WTC11 (cell line): ENCODE results near the gene TNFAIP8L3. TPM values are rescaled to one million over a fixed set of nuclear protein-coding genes. Genes with fewer than 3 reads are reported as not detected.

Experiments used
- ATAC-seq: fragments of 200-7000 bp; cut with Tn5 transposase; 2 replicates; pipeline ENCODE4 v1.10.0; 2021; ENCODE audit warnings: mild to moderate bottlenecking, moderate library complexity
- CTCF ChIA-PET: fragments of 300-600 bp; sonication (Branson Sonifier 250); formaldehyde crosslinking; loops from one replicate; lab custom pipeline; 2021; ENCODE audit warnings: antibody characterized with exemption; lab: Charles Lee
- POLR2A ChIA-PET: fragments of 350-600 bp; sonication (Branson Sonifier 250); formaldehyde crosslinking; loops from one replicate; lab custom pipeline; 2021; ENCODE audit warnings: antibody characterized with exemption; lab: Charles Lee
- DNase-seq: peaks from one replicate; pipeline ENCODE4 v3.0.0; 2021; ENCODE audit warnings: low spot score
- H3K27ac Mint-ChIP-seq: 2 replicates; pipeline ENCODE4 v1.8.0; 2021; ENCODE audit warnings: mixed read lengths
- H3K27me3 Mint-ChIP-seq: 2 replicates; pipeline ENCODE4 v1.8.0; 2021; ENCODE audit warnings: low read depth, mild to moderate bottlenecking, moderate library complexity, mixed read lengths
- H3K36me3 Mint-ChIP-seq: 2 replicates; pipeline ENCODE4 v1.8.0; 2021; ENCODE audit warnings: mixed read lengths
- H3K4me1 Mint-ChIP-seq: 2 replicates; pipeline ENCODE4 v1.8.0; 2022; ENCODE audit warnings: mixed read lengths
- H3K4me3 Mint-ChIP-seq: 2 replicates; pipeline ENCODE4 v1.8.0; 2021; ENCODE audit warnings: mild to moderate bottlenecking, moderate library complexity, mixed read lengths
- H3K9me3 Mint-ChIP-seq: 2 replicates; pipeline ENCODE4 v1.8.0; 2021; ENCODE audit warnings: mixed read lengths
- ARID4B ChIP-seq: sonication (generic); formaldehyde crosslinking; IDR thresholded peaks from 2 replicates; pipeline ENCODE4 v1.8.0; 2023; ENCODE audit warnings: missing genetic modification reagents, mild to moderate bottlenecking, borderline replicate concordance
- ATF3 ChIP-seq: sonication (generic); formaldehyde crosslinking; conservative IDR thresholded peaks from 2 replicates; pipeline ENCODE4 v1.8.1; 2022; ENCODE audit warnings: mild to moderate bottlenecking, missing genetic modification reagents
- CBFB ChIP-seq: sonication (generic); formaldehyde crosslinking; IDR thresholded peaks from 2 replicates; pipeline ENCODE4 v1.8.1; 2022; ENCODE audit warnings: mild to moderate bottlenecking, low read depth, missing genetic modification reagents
- CREM ChIP-seq: sonication (generic); formaldehyde crosslinking; IDR thresholded peaks from 2 replicates; pipeline ENCODE4 v1.8.1; 2022; ENCODE audit warnings: mild to moderate bottlenecking, missing genetic modification reagents, moderate library complexity
- E2F1 ChIP-seq: sonication (generic); formaldehyde crosslinking; IDR thresholded peaks from 2 replicates; pipeline ENCODE4 v1.8.0; 2022; ENCODE audit warnings: mild to moderate bottlenecking, missing genetic modification reagents
- E2F4 ChIP-seq: sonication (generic); formaldehyde crosslinking; IDR thresholded peaks from 2 replicates; pipeline ENCODE4 v1.8.1; 2022; ENCODE audit warnings: low read depth, mild to moderate bottlenecking, moderate library complexity, missing genetic modification reagents, borderline replicate concordance
- ELF4 ChIP-seq: sonication (generic); formaldehyde crosslinking; IDR thresholded peaks from 2 replicates; pipeline ENCODE4 v1.8.1; 2022; ENCODE audit warnings: low read depth, mild to moderate bottlenecking, moderate library complexity, missing genetic modification reagents
- ESRRA ChIP-seq: sonication (generic); formaldehyde crosslinking; IDR thresholded peaks from 2 replicates; pipeline ENCODE4 v1.8.1; 2022; ENCODE audit warnings: mild to moderate bottlenecking, missing genetic modification reagents, borderline replicate concordance
- ETV6 ChIP-seq: sonication (generic); formaldehyde crosslinking; IDR thresholded peaks from 2 replicates; pipeline ENCODE4 v1.8.1; 2022; ENCODE audit warnings: mild to moderate bottlenecking, missing genetic modification reagents
- FOXJ3 ChIP-seq: sonication (generic); formaldehyde crosslinking; IDR thresholded peaks from 2 replicates; pipeline ENCODE4 v1.9.0; 2021; ENCODE audit warnings: missing genetic modification reagents, mild to moderate bottlenecking, borderline replicate concordance
- MAX ChIP-seq: sonication (generic); formaldehyde crosslinking; IDR thresholded peaks from 2 replicates; pipeline ENCODE4 v1.8.0; 2022; ENCODE audit warnings: mild to moderate bottlenecking, missing genetic modification reagents
- MXD4 ChIP-seq: fragments of 250-450 bp; sonication (Bioruptor Pico); IDR thresholded peaks from 2 replicates; pipeline ENCODE4 v1.8.0; 2021; ENCODE audit warnings: mild to moderate bottlenecking, moderate library complexity, borderline replicate concordance
- NFATC4 ChIP-seq: fragments of 250-450 bp; sonication (Bioruptor Pico); IDR thresholded peaks from 2 replicates; pipeline ENCODE4 v1.9.0; 2021; ENCODE audit warnings: mild to moderate bottlenecking
- OVOL2 ChIP-seq: fragments of 250-450 bp; sonication (Bioruptor Pico); IDR thresholded peaks from 2 replicates; pipeline ENCODE4 v1.9.0; 2021; ENCODE audit warnings: mild to moderate bottlenecking, borderline replicate concordance
- PREB ChIP-seq: sonication (generic); formaldehyde crosslinking; IDR thresholded peaks from 2 replicates; pipeline ENCODE4 v1.8.1; 2022; ENCODE audit warnings: mild to moderate bottlenecking, missing genetic modification reagents, moderate library complexity, borderline replicate concordance
- RELA ChIP-seq: sonication (generic); formaldehyde crosslinking; IDR thresholded peaks from 2 replicates; pipeline ENCODE4 v1.8.1; 2022; ENCODE audit warnings: missing genetic modification reagents, mild to moderate bottlenecking, borderline replicate concordance
- SMAD3 ChIP-seq: sonication (generic); formaldehyde crosslinking; IDR thresholded peaks from 2 replicates; pipeline ENCODE4 v1.8.0; 2022; ENCODE audit warnings: missing genetic modification reagents, mild to moderate bottlenecking, borderline replicate concordance
- SOX15 ChIP-seq: fragments of 250-450 bp; sonication (Bioruptor Pico); IDR thresholded peaks from 2 replicates; pipeline ENCODE4 v1.9.0; 2021; ENCODE audit warnings: mild to moderate bottlenecking
- USF1 ChIP-seq: sonication (generic); formaldehyde crosslinking; IDR thresholded peaks from 2 replicates; pipeline ENCODE4 v1.8.0; 2022; ENCODE audit warnings: mild to moderate bottlenecking, missing genetic modification reagents
- ZNF138 ChIP-seq: sonication (generic); formaldehyde crosslinking; conservative IDR thresholded peaks from 2 replicates; pipeline ENCODE4 v1.8.1; 2022; ENCODE audit warnings: mild to moderate bottlenecking, moderate library complexity, missing genetic modification reagents
- total RNA-seq: library from RNA; stranded (reverse); gene quantifications from 3 replicates; pipeline ENCODE4 v1.2.3, GENCODE V29; 2021

Gene TNFAIP8L3
- total RNA-seq, 1 experiment from 2014 or later = 0.39 TPM

- peak; percentile 72 for ATAC-seq
- ChIA-PET CTCF (interaction anchor here (0.7 to 1.5 kb wide), 3 partner anchors 28 to 88 kb away, joined by 3 to 9 read pairs (median 5); no protein-coding TSS in a partner anchor), POLR2A (no interaction called here)
- Mint-ChIP-seq H3K9me3 (no peaks in the 10 kb centered on the region), H3K36me3 (no peaks in the 10 kb centered on the region), H3K27me3 (peaks cover 3% of the 10 kb centered on the region; the same call in 1 of the 2 replicates), H3K4me1 (peaks cover 12% of the 10 kb centered on the region)
- no peak for TF ChIP-seq CREM (CRISPR knock-in tag)
- no peak for TF ChIP-seq MXD4 (CRISPR knock-in tag)
- TF ChIP-seq SOX15 (CRISPR knock-in tag) = no peak
- no peak for TF ChIP-seq CBFB
- no peak for TF ChIP-seq ZNF138
- TF ChIP-seq E2F4 (CRISPR knock-in tag) = no peak
- no peak for TF ChIP-seq USF1 (CRISPR knock-in tag)
- TF ChIP-seq OVOL2 = no peak
- no peak for TF ChIP-seq ARID4B
- TF ChIP-seq MAX (CRISPR knock-in tag) = no peak
- no peak for TF ChIP-seq ESRRA (CRISPR knock-in tag)
- no peak for TF ChIP-seq SMAD3 (CRISPR knock-in tag)
- no peak for TF ChIP-seq ELF4
- TF ChIP-seq PREB (CRISPR knock-in tag) = no peak
- no peak for TF ChIP-seq E2F1 (CRISPR knock-in tag)
- TF ChIP-seq NFATC4 (CRISPR knock-in tag) = no peak
- TF ChIP-seq ATF3 (CRISPR knock-in tag) = no peak
- TF ChIP-seq FOXJ3 (CRISPR knock-in tag) = no peak
- TF ChIP-seq RELA (CRISPR knock-in tag) = no peak
- TF ChIP-seq ETV6 = no peak
- TF ChIP-seq, all 79 proteins: peak for 0
- no peak for DNase-seq
- H3K27ac Mint-ChIP-seq = no peak overlapping the region
- no peak overlapping the region for H3K4me3 Mint-ChIP-seq
Measured at GRCh38 chr15:51105430-51106016, 10.8 kb upstream of the TNFAIP8L3 start.
